OCI-LY3 (cell line): ENCODE results near the gene TBC1D5.

Experiments used
- H2AFZ ChIP-seq: fragments of 200-600, 300-600 bp; shearing (Covaris generic); 2 replicates; pipeline ENCODE4 v1.6.0; 2014; ENCODE audit warnings: antibody characterized with exemption, low read depth, low read length
- H3K27ac ChIP-seq: fragments of 200-600, 300-600 bp; sonication (generic); 2 replicates; pipeline ENCODE4 v1.5.1; 2014; ENCODE audit warnings: mild to moderate bottlenecking, low read length, moderate library complexity, mixed read lengths
- H3K27me3 ChIP-seq: fragments of 200-600, 300-600 bp; sonication (generic); 2 replicates; pipeline ENCODE4 v1.6.1; 2014; ENCODE audit warnings: low read depth, low read length, mixed read lengths
- H3K36me3 ChIP-seq: fragments of 200-600, 300-600 bp; sonication (generic); replicated peaks from 2 replicates; pipeline ENCODE3; 2014; ENCODE audit warnings: low read depth, low read length, mixed read lengths
- H3K4me1 ChIP-seq: fragments of 300-600, 200-600 bp; sonication (generic); 2 replicates; pipeline ENCODE4 v1.6.1; 2014; ENCODE audit warnings: low read length, mixed read lengths
- H3K4me2 ChIP-seq: fragments of 200-600, 300-600 bp; sonication (generic); 2 replicates; pipeline ENCODE4 v1.6.1; 2014; ENCODE audit warnings: low read length, mixed read lengths
- H3K4me3 ChIP-seq: fragments of 300-600, 200-600 bp; sonication (generic); 2 replicates; pipeline ENCODE4 v1.5.1; 2014; ENCODE audit warnings: antibody characterized with exemption, mild to moderate bottlenecking, low read length, moderate library complexity
- H3K79me2 ChIP-seq: fragments of 300-600, 200-600 bp; shearing (Covaris generic); 2 replicates; pipeline ENCODE4 v1.6.1; 2014; ENCODE audit warnings: mild to moderate bottlenecking, low read length, mixed read lengths
- H3K9ac ChIP-seq: fragments of 300-600, 200-600 bp; shearing (Covaris generic); 2 replicates; pipeline ENCODE4 v1.6.0; 2014; ENCODE audit warnings: mild to moderate bottlenecking, low read length, moderate library complexity
- H3K9me3 ChIP-seq: fragments of 200-600, 300-600 bp; shearing (Covaris generic); 2 replicates; pipeline ENCODE4 v1.6.1; 2014; ENCODE audit warnings: low read length, mixed read lengths; ENCODE audit not compliant: insufficient read depth
- H4K20me1 ChIP-seq: fragments of 200-600, 300-600 bp; sonication (generic); 2 replicates; pipeline ENCODE4 v1.6.1; 2016; ENCODE audit warnings: low read length, mixed read lengths; ENCODE audit not compliant: insufficient read depth
- CTCF ChIP-seq: fragments of 200-600, 300-600 bp; sonication (generic); IDR thresholded peaks from 2 replicates; pipeline ENCODE4 v1.5.1; 2014; ENCODE audit warnings: antibody characterized with exemption, low read length, low read depth
- EZH2phosphoT487 ChIP-seq: fragments of 200-600 bp; shearing (Covaris generic); IDR thresholded peaks from 2 replicates; pipeline ENCODE4 v1.6.1; 2018; ENCODE audit warnings: antibody characterized with exemption, mixed run types, low read depth

Gene TBC1D5

GRCh38 chr3:17469954-17470353, 272.5 kb downstream of the TBC1D5 start:
- Histone ChIP-seq H3K27me3 (no peaks in the 10 kb centered on the region), H3K27ac (no peak overlapping the region), H3K4me1 (no peaks in the 10 kb centered on the region), H3K36me3 (no peaks in the 10 kb centered on the region), H3K4me2 (no peak overlapping the region), H3K79me2 (no peaks in the 10 kb centered on the region), H3K4me3 (no peak overlapping the region), H3K9ac (no peak overlapping the region), H2AFZ (no peak overlapping the region), H3K9me3 (no peaks in the 10 kb centered on the region), H4K20me1 (no peaks in the 10 kb centered on the region)
- no peak for TF ChIP-seq EZH2phosphoT487

GRCh38 chr3:17469520-17469919, 272.9 kb downstream of the TBC1D5 start:
- Histone ChIP-seq H3K79me2 (no peaks in the 10 kb centered on the region), H4K20me1 (no peaks in the 10 kb centered on the region), H3K36me3 (no peaks in the 10 kb centered on the region), H3K4me2 (no peak overlapping the region), H3K4me3 (no peak overlapping the region), H3K27ac (no peak overlapping the region), H3K27me3 (no peaks in the 10 kb centered on the region), H3K9ac (no peak overlapping the region), H3K9me3 (no peaks in the 10 kb centered on the region), H3K4me1 (no peaks in the 10 kb centered on the region), H2AFZ (no peak overlapping the region)
- TF ChIP-seq EZH2phosphoT487 = no peak
- TF ChIP-seq CTCF = no peak

- TF ChIP-seq EZH2phosphoT487 (no peak), CTCF (no peak)
- H3K4me1 ChIP-seq = no peaks in the 10 kb centered on the region
- H3K9me3 ChIP-seq = no peaks in the 10 kb centered on the region
- H3K4me2 ChIP-seq = no peak overlapping the region
- no peak overlapping the region for H3K4me3 ChIP-seq
- H2AFZ ChIP-seq = no peak overlapping the region
- H3K27ac ChIP-seq = no peak overlapping the region
- no peaks in the 10 kb centered on the region for H3K79me2 ChIP-seq
- no peaks in the 10 kb centered on the region for H4K20me1 ChIP-seq
- H3K27me3 ChIP-seq = no peaks in the 10 kb centered on the region
- H3K9ac ChIP-seq = no peak overlapping the region
- H3K36me3 ChIP-seq = no peaks in the 10 kb centered on the region
Measured at GRCh38 chr3:17466028-17466427, 276.4 kb downstream of the TBC1D5 start.

- no peaks in the 10 kb centered on the region for H4K20me1 ChIP-seq
- H3K4me3 ChIP-seq = no peak overlapping the region
- no peaks in the 10 kb centered on the region for H3K4me1 ChIP-seq
- no peak overlapping the region for H3K9ac ChIP-seq
- no peaks in the 10 kb centered on the region for H3K79me2 ChIP-seq
- TF ChIP-seq CTCF = no peak
- TF ChIP-seq EZH2phosphoT487 = no peak
- no peaks in the 10 kb centered on the region for H3K36me3 ChIP-seq
- H2AFZ ChIP-seq = no peak overlapping the region
- no peak overlapping the region for H3K27ac ChIP-seq
- H3K4me2 ChIP-seq = no peak overlapping the region
- H3K9me3 ChIP-seq = no peaks in the 10 kb centered on the region
- no peaks in the 10 kb centered on the region for H3K27me3 ChIP-seq
Measured at GRCh38 chr3:17459470-17459993, 282.9 kb downstream of the TBC1D5 start.

GRCh38 chr3:17456650-17457049, 285.8 kb downstream of the TBC1D5 start:
- H3K9me3 ChIP-seq = no peaks in the 10 kb centered on the region
- H3K27ac ChIP-seq = no peak overlapping the region
- H3K27me3 ChIP-seq = no peaks in the 10 kb centered on the region
- H3K9ac ChIP-seq = no peak overlapping the region
- H3K36me3 ChIP-seq = no peaks in the 10 kb centered on the region
- no peak overlapping the region for H2AFZ ChIP-seq
- H3K4me2 ChIP-seq = no peak overlapping the region
- H3K79me2 ChIP-seq = no peaks in the 10 kb centered on the region
- TF ChIP-seq CTCF (no peak), EZH2phosphoT487 (no peak)
- no peaks in the 10 kb centered on the region for H3K4me1 ChIP-seq
- H4K20me1 ChIP-seq = no peaks in the 10 kb centered on the region
- H3K4me3 ChIP-seq = no peak overlapping the region
